ENCODE measurements around the gene CCL8. TPM values are rescaled to one million over a fixed set of nuclear protein-coding genes. Genes with fewer than 3 reads are reported as not detected.

Gene CCL8
- total and polyA plus RNA-seq, 2 of the 4 experiments (the other 2 are of a cell fraction), result not detected

DNA sequence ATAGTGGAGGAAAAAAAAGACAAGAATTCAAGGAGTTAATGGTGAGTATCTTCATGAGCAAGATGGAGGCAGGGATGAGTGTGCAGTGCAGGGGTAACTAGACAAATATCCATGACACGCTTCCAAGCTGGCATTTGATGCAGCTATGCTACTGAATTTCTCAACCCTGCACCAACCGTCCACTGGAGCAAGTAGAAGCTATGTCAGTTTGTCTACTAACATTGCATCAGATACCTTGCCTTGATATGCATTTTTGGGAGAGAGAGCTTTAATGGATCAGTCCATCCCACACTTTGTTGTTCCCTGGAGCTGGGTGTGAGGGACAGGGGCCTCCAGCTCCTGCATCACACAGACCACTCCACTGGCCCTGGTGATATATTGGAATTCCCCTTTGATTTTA lies 17.2 kb upstream of the CCL8 start:
- Histone ChIP-seq H3K36me3 (ENCODE audit: control insufficient read depth, insufficient read depth, low read length) (no peaks in the 10 kb centered on the region), H2BK120ac (ENCODE audit: low read depth, low read length) (peak overlapping the region; percentile 45), H4K5ac (ENCODE audit: low read depth, low read length) (peak overlapping the region; percentile 50), H2AK5ac (ENCODE audit: low read depth, low read length) (0 out of 2 replicates have a peak overlapping the region, but pooled peaks have one; percentile 9), H4K91ac (ENCODE audit: insufficient read depth, low read depth, low read length) (peak overlapping the region; percentile 25; the same call in 1 of the 2 replicates), H2BK15ac (ENCODE audit: low read depth, low read length) (0 out of 3 replicates have a peak overlapping the region, but pooled peaks have one; percentile 2), H2BK5ac (ENCODE audit: low read depth, low read length, poor library complexity, severe bottlenecking) (no peak overlapping the region), H3K4ac (ENCODE audit: low read depth, low read length) (0 out of 2 replicates have a peak overlapping the region, but pooled peaks have one; percentile 1), H3K79me1 (ENCODE audit: low read depth in 1 of 2, low read length in 2 of 2) (no peaks in the 10 kb centered on the region), H3K23ac (ENCODE audit: low read depth, low read length) (no peak overlapping the region), H3K4me3 (ENCODE audit: insufficient read depth, low read depth, low read length) (no peak overlapping the region), H3K4me1 (ENCODE audit: control insufficient read depth, insufficient read depth, low read length) (peaks cover 22% of the 10 kb centered on the region), H2BK20ac (ENCODE audit: low read depth, low read length) (peak overlapping the region; percentile 39), H3K18ac (ENCODE audit: low read depth, low read length) (peak overlapping the region; percentile 79; the same call in 1 of the 2 replicates), H3K9me1 (ENCODE audit: insufficient read depth, low read length) (peaks cover 14% of the 10 kb centered on the region), H2AK9ac (replicated peaks; ENCODE audit: low read depth, low read length, poor library complexity) (no peak overlapping the region), H3K4me2 (ENCODE audit: low read depth, low read length) (no peak overlapping the region), H2AFZ (replicated peaks; ENCODE audit: low read length, poor library complexity) (no peak overlapping the region), H3K56ac (ENCODE audit: extremely low read depth, insufficient read depth, low read length) (no peak overlapping the region), H3K9ac (ENCODE audit: low read depth, low read length) (no peak overlapping the region), H4K20me1 (ENCODE audit: insufficient read depth, low read length) (no peaks in the 10 kb centered on the region), H4K8ac (ENCODE audit: low read depth in 2 of 2, low read length in 2 of 2) (peak overlapping the region in 1 of 2 experiments; percentile 11; a peak in 1 of 4 replicates), H3K27ac (ENCODE audit: insufficient read depth, low read length) (no peak overlapping the region), H3K27me3 (ENCODE audit: control insufficient read depth, insufficient read depth, low read length) (no peaks in the 10 kb centered on the region), H3K9me3 (ENCODE audit: control insufficient read depth, insufficient read depth, low read length) (no peaks in the 10 kb centered on the region), H3K14ac (replicated peaks; ENCODE audit: low read depth, low read length) (peak overlapping the region; percentile 15)
- DNase-seq (peak; percentile 20), ATAC-seq (ENCODE audit: low read depth) (no peak)
- ChIA-PET CTCF (interaction anchor here (1.0 to 2.4 kb wide), 3 partner anchors 24 to 102 kb away, joined by 3 to 9 read pairs (median 3); no protein-coding TSS in a partner anchor), POLR2A (ENCODE audit: unreplicated experiment) (no interaction called here)
- in situ Hi-C loops (cut with MboI; ENCODE audit: low sequenced_read_pairs) (no loop called here), dilution Hi-C loops (cut with HindIII; ENCODE audit: low sequenced_read_pairs, unreplicated experiment) (no loop called here), intact Hi-C loops (cut with micrococcal nuclease) (no loop called here)
- BruUV-seq (replicated peaks), result no TSS peak
- 100% methylated on average over 1 of the region's 2 CpGs; no CpG with 5 or more reads in 1 of the 2 experiments for WGBS, 2 experiments (ENCODE audit: extremely low coverage in 2 of 2, insufficient read length in 1 of 2)
- no peak for TF ChIP-seq FOS (IDR thresholded peaks at IDR 0.05; ENCODE audit: low read depth, low read length)
- TF ChIP-seq MXI1 (IDR thresholded peaks at IDR 0.05; ENCODE audit: borderline replicate concordance, low read depth, low read length), result no peak
- peak; percentile 31; the same call in 1 of the 2 replicates for TF ChIP-seq CEBPB (IDR thresholded peaks at IDR 0.05; ENCODE audit: low read depth, low read length)
- no peak for TF ChIP-seq RAD21 (IDR thresholded peaks at IDR 0.05; ENCODE audit: low read length)

All from IMR-90 (cell line).